Endothelial cell (in vitro differentiated cells): ENCODE results near the gene WDR5B. TPM values are rescaled to one million over a fixed set of nuclear protein-coding genes. Genes with fewer than 3 reads are reported as not detected.

ENCODE experiments used
- DNase-seq: peaks from one replicate; pipeline ENCODE4 v3.0.0; 2021; ENCODE audit warnings: low spot score
- H3K27ac Mint-ChIP-seq: one replicate; pipeline ENCODE4 v1.8.0; 2021; ENCODE audit warnings: mixed read lengths, inconsistent platforms; ENCODE audit not compliant: unreplicated experiment
- H3K27me3 Mint-ChIP-seq: one replicate; pipeline ENCODE4 v1.8.0; 2021; ENCODE audit warnings: mild to moderate bottlenecking, moderate library complexity, mixed read lengths, inconsistent platforms; ENCODE audit not compliant: unreplicated experiment
- H3K36me3 Mint-ChIP-seq: one replicate; pipeline ENCODE4 v1.8.0; 2021; ENCODE audit warnings: mild to moderate bottlenecking, low read depth, mixed read lengths, inconsistent platforms; ENCODE audit not compliant: unreplicated experiment
- H3K4me1 Mint-ChIP-seq: one replicate; pipeline ENCODE4 v1.8.0; 2021; ENCODE audit warnings: mild to moderate bottlenecking, mixed read lengths, inconsistent platforms; ENCODE audit not compliant: unreplicated experiment
- H3K4me3 Mint-ChIP-seq: one replicate; pipeline ENCODE4 v1.8.0; 2021; ENCODE audit warnings: mild to moderate bottlenecking, mixed read lengths, inconsistent platforms; ENCODE audit not compliant: unreplicated experiment
- H3K9me3 Mint-ChIP-seq: one replicate; pipeline ENCODE4 v1.8.0; 2021; ENCODE audit warnings: mixed read lengths, inconsistent platforms; ENCODE audit not compliant: unreplicated experiment
- CTCF ChIP-seq: fragments of 200-600 bp; sonication (generic); IDR thresholded peaks from one replicate; pipeline ENCODE4 v1.5.0; 2021; ENCODE audit warnings: antibody characterized with exemption; ENCODE audit not compliant: unreplicated experiment
- total RNA-seq: library from RNA; stranded (reverse); fragmentation: NEBNext Ultra II Directional; extraction: Animal tissue kit (Norgen Biotek cat#: 25700); gene quantifications from one replicate; pipeline ENCODE4 v1.2.1, GENCODE V29; 2021; ENCODE audit not compliant: unreplicated experiment

Gene WDR5B
- total RNA-seq, 1 donor from 2014 or later: 3.1 TPM

GRCh38 chr3:122403489-122403888 lies 12.4 kb downstream of the WDR5B start:
- Mint-ChIP-seq H3K27me3 (no peaks in the 10 kb centered on the region), H3K36me3 (no peaks in the 10 kb centered on the region), H3K27ac (no peak overlapping the region), H3K9me3 (no peaks in the 10 kb centered on the region), H3K4me3 (no peak overlapping the region), H3K4me1 (peaks cover 8% of the 10 kb centered on the region)
- DNase-seq: no peak
- no peak for TF ChIP-seq CTCF

GRCh38 chr3:122398920-122399319 lies 16.9 kb downstream of the WDR5B start:
- H3K9me3 Mint-ChIP-seq: no peaks in the 10 kb centered on the region
- TF ChIP-seq CTCF: no peak
- no peaks in the 10 kb centered on the region for H3K4me1 Mint-ChIP-seq
- no peak overlapping the region for H3K4me3 Mint-ChIP-seq
- peaks cover 3% of the 10 kb centered on the region for H3K27me3 Mint-ChIP-seq
- no peak overlapping the region for H3K27ac Mint-ChIP-seq
- DNase-seq: no peak
- H3K36me3 Mint-ChIP-seq: no peaks in the 10 kb centered on the region

- no peaks in the 10 kb centered on the region for H3K36me3 Mint-ChIP-seq
- H3K4me1 Mint-ChIP-seq: no peaks in the 10 kb centered on the region
- H3K27ac Mint-ChIP-seq: no peak overlapping the region
- peaks cover 3% of the 10 kb centered on the region for H3K27me3 Mint-ChIP-seq
- TF ChIP-seq CTCF: no peak
- H3K9me3 Mint-ChIP-seq: no peaks in the 10 kb centered on the region
- no peak for DNase-seq
- no peak overlapping the region for H3K4me3 Mint-ChIP-seq
Observed at GRCh38 chr3:122397201-122397600, 18.7 kb downstream of the WDR5B start.

GRCh38 chr3:122396511-122396910 lies 19.4 kb downstream of the WDR5B start:
- no peak overlapping the region for H3K27ac Mint-ChIP-seq
- H3K4me1 Mint-ChIP-seq: no peaks in the 10 kb centered on the region
- no peaks in the 10 kb centered on the region for H3K9me3 Mint-ChIP-seq
- no peak for DNase-seq
- no peak for TF ChIP-seq CTCF
- no peaks in the 10 kb centered on the region for H3K36me3 Mint-ChIP-seq
- no peak overlapping the region for H3K4me3 Mint-ChIP-seq
- H3K27me3 Mint-ChIP-seq: peaks cover 3% of the 10 kb centered on the region

GRCh38 chr3:122395582-122395981 lies 20.3 kb downstream of the WDR5B start:
- Mint-ChIP-seq H3K4me3 (no peak overlapping the region), H3K27me3 (peaks cover 3% of the 10 kb centered on the region), H3K4me1 (no peaks in the 10 kb centered on the region), H3K27ac (no peak overlapping the region), H3K36me3 (no peaks in the 10 kb centered on the region), H3K9me3 (no peaks in the 10 kb centered on the region)
- DNase-seq: no peak
- no peak for TF ChIP-seq CTCF
